ENCODE measurements around the gene SACM1L.

GRCh38 chr3:45644791-45645201 lies 44.4 kb upstream of the SACM1L start:
- TF ChIP-seq SRF (IDR thresholded peaks at IDR 0.05; ENCODE audit: low read depth, low read length): no peak
- no peak for TF ChIP-seq POLR2A (IDR thresholded peaks at IDR 0.05; ENCODE audit: control extremely low read depth in 1 of 2, low read depth in 2 of 2, low read length in 2 of 2)
- TF ChIP-seq RFX5 (IDR thresholded peaks at IDR 0.05; ENCODE audit: borderline replicate concordance, low read depth, low read length): no peak
- no peak for TF ChIP-seq CREB1 (IDR thresholded peaks at IDR 0.05)
- TF ChIP-seq KDM5A (IDR thresholded peaks at IDR 0.05; ENCODE audit: low read length): no peak
- no peak for TF ChIP-seq POLR2AphosphoS5 (IDR thresholded peaks at IDR 0.05; ENCODE audit: low read depth, low read length)

Measured in H1 (cell line).